Stimulated activated CD4-positive, alpha-beta T cell treated with anti-CD3 and anti-CD28 coated beads, Interleukin-1b, Interleukin-23, amount 100 ng/mL, for 24 hours (primary cell): ENCODE results near the gene ERVH48-1.
"Not testable (repeated sequence)": the region's sequence is repeated elsewhere in the genome, so short reads cannot be mapped to it uniquely, and the experiment has no call there.

Experiments used
- DNase-seq, 4 experiments: peaks; one replicate each; pipeline ENCODE4 v3.0.0-alpha.2; 2020; ENCODE audit warnings: low read depth in 4 of 4, low spot score in 1 of 4

Gene ERVH48-1

DNA sequence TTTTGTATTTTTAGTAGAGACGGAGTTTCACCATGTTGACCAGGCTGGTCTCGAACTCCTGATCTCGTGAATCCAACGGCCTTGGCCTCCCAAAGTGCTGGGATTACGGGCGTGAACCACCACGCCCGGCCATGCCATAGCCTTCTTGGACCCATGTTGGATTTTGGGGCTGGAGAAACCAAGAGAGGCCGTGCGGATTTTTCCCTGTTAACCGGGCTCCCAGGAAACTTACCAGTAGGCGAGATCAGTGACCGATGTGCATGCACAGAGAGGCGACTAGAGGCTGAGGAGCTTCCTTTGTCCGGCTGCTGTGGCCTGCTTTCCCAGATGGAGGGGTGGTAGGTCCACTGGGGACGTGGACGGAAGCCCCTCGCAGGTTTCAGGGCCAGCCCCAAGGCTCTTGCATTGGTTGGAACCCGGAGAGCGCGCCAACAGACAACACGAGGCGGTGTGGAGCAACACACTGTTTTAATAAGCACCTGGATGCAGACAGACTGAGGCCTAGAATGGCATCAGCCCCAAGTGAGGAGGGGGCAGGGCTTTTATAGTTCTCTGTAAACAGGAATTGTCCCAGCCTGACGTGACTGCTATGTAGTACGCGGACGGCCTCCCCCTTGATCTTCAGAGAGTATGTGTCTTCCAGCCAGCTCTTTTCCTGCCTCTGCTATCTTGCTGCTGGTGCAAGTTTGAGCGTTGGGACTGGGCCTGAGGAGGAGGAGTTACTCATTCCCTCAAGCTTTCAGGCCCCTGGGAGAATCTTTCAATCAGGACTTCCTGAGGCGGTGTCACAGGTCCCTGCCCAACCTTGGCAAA lies at the start of gene ERVH48-1:
Gene ERVH48-1, minus strand, starts transcription at position 517 of the 813 bp plus-strand sequence. CDS start 6,624 bp downstream, outside the sequence.
- no peak for DNase-seq

DNA sequence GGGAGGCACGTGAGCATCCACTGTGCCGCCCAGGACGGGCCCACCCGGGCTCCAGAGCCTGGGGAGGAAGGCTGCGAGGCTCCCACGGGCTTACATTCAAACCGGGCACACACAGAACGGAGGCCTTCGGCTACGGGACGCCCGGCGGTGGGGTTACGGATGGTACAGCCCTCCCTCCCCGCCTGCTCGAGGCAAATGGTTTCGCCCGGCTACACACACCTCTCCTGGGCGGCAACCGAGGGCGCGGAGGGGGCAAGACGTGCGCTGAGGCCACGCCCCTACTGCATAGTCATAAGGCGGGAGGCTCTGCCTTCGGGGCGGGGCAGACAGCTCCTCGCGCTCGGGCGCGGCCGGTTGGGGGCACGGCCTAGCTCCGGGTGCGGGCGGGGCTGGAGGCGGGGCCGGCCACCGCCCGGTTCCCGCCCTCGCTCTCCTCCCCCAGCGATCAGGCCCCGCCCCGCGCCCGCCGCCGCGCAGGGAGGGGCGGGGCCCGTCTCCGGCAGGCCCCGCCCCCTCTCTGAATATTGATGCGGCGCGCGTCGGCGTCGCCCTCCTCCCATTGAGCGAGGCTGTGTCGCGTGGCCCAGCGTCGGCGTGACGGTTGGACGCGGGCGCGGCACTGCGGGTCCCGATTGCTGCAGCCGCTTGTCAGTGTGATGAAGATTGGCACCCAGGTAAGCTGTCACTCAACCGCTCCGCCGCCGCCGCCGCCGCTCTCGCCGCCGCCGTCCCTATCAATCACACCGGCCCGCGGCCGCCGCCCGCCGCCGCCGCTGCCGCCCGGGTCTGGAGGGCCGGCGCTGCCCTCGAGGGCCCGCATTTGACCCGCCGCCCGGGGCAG lies 48.8 kb upstream of the ERVH48-1 start, which contains the start of gene PKNOX1:
Gene PKNOX1, plus strand, starts transcription at position 572 of the 841 bp plus-strand sequence. CDS start 29,820 bp downstream, outside the sequence.
- peak; percentile 94 to 98 (median 98) for DNase-seq

DNA sequence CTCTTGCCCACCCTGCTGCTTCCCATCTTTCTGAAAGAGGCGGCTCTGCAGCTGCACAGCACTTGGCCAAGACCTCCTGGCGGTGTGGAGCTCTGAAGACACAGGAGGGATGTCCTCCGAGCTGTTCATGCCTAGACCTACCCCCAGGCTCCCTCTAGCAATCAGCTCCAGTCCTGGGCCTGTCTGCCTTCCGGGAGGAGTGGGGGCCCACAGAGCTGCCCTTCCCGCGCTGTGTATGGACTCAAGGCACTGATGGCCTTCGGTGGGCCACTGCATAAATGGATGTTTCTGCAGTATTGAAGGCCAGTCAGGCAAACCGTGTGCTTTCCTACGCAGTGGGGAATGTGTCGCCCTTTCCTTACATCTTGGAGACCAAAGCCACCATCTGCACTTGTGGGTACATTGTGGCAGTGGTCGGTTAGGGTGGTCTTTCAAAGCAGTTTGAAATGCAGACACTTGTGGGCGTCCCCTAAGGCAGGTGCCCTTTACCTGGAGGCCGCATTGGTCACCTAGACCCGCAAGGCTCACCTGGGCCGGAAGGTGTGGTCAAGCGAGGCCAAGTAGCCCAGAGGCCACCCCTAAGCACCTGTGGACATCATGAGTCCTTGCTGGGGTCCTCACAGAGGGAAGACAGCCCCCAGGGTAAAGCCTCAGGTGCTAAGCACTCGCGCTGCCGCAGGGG lies 48.0 kb upstream of the ERVH48-1 start:
- DNase-seq = no peak

DNA sequence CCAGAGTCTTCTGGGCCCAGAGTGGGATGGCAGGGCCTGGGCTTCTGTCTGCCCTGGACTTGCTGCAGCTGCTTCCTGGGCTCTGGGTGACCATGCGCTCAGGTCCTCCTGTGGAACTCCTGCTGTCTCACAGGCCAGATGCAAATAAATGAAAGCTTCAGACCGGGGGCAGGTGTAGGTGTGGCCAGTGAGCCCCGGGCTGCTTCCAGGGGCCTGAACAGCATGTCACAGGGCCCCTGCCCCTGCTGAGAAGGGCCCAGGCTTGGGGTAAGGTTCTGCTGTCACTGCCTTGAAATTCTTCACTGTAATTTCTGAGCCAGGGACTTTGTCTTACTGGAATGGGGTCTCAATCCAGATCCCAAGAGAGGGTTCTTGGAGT lies 46.5 kb upstream of the ERVH48-1 start:
- no peak for DNase-seq

DNA sequence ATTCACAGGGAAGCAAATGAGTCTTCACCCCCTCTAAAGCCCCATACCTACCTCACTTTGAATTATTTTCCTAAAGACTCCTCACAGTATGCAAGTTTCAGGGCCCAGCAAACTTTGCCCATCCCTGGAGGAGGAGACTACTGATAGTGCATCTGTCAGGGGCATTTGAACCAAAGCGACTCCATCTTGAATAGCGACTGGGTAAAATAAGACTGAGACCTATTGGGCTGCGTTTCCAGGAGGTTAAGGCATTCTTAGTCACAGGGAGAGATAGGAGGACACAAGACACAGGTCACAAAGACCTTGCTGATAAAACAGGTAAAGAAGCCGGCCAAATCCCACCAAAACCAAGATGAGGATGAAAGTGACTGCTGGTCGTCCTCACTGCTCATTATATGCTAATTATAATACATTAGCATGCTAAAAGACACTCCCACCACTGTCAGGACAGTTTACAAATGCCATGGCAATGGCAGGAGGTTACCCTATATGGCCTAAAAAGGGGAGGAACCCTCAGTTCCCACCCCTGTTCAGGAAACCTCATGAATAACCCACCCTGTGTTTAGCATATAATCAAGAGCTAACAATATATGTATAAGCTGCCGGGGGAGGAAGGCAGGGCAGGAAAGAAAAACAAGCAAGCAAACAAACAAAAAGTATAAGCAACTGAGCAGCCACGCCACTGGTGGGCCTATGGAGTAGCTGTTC lies 45.7 kb upstream of the ERVH48-1 start:
- DNase-seq = no peak

DNA sequence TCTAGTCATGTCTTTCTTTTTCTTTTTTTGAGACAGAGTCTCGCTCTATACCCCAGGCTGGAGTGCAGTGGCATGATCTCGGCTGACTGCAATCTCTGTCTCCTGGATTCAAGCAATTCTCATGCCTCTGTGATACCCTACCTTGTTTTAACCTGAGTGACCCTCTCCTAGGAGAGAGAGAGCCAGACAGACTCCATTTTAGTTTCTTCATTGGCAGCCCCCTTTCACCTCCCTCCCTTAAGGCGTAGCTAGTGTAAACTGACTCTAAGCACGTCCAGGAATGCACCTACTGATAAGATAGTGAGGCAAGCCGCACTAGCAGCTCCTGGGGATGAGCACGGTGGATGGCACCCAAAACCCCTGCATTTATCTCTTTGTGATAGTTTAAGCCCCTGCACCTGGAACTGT lies 43.8 kb upstream of the ERVH48-1 start:
- DNase-seq = no peak

DNA sequence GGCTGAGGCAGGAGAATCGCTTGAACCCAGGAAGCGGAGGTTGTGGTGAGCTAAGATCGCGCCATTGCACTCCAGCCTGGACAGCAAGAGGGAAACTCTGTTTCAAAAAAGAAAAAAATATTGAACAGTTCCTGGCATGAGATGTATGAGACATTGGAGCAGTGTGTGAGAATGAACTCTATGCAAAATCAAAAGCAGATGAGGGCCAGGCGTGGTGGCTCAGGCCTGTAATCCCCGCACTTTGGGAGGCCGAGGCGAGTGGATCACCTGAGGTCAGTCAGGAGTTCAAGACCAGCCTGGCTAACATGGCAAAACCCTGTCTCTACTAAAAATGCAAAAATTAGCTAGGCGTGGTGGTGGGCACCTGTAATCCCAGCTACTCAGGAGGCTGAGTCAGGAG lies 42.2 kb upstream of the ERVH48-1 start:
- DNase-seq = not testable (repeated sequence)

DNA sequence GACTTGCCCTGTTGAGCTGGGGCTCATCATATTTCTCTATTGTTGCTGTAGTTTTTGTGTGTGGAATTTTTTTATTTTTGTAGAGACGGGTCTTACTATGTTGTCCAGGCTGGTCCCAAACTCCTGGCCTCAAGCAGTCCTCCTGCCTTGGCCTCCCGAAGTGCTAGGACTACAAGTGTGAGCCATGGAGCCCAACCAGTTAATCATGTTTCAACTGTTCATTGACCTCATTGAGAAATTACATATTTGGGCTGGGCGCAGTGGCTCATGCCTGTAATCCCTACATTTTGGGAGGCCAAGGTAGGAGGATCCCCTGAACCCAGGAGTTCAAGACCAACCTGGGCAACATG lies 39.8 kb upstream of the ERVH48-1 start:
- DNase-seq = no peak

DNA sequence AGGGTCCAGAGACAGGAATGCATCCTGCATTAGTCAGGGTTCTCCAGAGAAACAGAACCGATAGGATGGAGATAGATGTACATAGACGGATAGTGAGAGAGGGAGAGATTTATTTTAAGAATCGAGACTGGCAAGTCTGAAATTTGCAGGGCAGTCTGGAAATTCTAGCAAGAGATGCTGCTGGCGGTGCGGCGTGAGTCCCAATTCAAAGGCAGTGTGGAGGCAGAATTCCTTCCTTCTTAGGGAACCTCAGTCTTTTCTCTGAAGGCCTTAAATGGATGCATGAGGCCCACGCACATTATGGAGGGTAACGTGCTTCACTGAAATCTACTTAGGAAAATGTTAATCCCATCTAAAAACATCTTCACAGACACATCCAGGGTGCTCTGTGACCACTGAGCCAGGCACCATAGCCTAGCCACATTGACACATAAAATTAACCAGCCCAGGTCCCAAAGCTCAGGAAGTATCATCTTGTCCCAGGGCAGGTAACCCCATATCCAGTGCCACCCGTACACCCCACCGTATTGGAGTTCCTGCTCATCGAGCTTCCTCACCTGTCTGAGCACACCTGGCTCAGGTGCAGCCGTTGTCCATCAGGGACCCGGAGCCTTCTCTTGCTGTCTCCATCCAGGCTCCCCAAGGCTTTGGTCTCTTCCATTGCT lies 39.2 kb upstream of the ERVH48-1 start:
- no peak for DNase-seq

DNA sequence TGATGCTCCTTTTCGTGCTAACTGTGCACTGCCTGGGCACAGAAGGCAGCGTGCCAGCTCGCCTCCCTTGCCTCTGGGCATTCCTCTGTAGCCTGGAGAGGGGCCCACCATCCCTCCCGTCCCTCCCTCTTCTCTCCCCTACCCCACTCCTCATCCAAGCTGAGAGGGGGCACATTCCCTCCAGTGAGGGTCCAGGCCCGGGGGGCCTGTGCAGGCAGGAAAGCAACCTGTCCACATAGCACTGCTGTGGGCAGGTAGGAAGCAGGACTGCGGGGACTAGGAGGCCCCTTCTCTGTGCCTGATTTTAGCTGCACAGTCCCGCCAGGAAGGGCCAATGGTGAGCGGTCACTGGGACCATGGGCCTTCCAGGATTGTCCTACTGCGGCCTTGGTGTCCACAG lies 38.7 kb upstream of the ERVH48-1 start:
- DNase-seq = no peak

DNA sequence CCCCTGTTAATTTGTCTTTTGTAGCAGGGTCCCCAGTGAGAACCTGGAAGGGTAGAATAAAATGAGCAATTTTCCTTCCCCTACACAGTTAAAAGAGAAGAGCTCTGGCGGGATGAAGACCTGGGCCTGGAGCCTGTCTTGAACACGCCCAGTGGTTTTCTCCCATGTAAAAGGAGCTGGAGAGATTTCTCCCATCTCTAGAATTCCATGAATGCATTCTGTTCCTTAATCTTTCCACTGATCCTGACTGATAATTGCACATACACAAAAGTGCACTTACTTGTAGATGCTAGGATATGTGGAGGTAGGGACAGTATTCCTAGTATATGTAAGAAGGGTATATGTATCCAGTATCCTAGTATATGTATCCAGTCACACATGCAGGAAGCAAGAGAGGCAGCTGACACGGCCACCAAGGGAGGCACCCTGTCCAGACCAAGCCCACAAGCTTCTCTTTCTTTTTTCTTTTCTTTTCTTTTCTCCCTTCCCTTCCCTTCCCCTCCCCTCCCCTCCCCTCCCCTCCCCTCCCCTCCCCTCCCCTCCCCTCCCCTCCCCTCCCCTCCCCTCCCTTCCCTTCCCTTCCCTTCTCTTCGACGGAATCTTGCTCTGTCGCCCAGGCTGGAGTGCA lies 37.1 kb upstream of the ERVH48-1 start:
- no peak for DNase-seq

DNA sequence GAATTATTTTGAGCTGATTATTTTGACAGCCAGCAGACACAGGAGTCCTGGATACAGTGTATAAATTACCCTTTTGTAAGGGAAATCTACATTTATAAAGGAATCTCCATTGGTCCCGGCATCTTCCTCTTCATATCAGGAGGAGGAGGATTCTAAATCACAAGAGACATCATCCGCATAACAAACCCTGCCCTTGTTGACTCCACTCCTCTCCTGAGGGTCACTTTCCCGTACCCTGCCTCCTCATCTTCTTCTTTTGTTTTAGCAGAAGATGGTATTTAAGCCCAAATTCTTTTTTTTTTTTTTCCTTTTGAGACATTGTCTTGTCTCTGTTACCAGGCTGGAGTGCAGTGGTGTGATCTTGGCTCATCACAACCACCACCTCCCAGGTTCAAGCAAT lies 34.3 kb upstream of the ERVH48-1 start:
- DNase-seq = no peak

DNA sequence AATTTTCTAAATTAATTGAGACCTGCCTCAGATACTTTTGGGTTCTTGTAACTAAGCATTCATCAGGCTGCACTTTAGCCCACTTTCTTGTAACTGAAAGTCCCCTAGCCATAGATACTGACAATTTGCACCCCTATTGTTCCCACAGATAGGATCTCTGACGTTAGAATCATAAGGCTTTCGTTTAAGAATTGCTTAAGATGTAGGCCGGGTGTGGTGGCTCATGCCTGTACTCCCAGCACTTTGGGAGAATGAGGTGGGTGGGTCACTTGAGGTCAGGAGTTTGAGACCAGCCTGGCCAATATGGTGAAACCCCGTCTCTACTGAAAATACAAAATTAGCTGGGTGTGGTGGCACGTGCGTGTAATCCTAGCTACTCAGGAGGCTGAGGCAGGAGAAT lies 32.7 kb upstream of the ERVH48-1 start:
- not testable (repeated sequence) for DNase-seq

DNA sequence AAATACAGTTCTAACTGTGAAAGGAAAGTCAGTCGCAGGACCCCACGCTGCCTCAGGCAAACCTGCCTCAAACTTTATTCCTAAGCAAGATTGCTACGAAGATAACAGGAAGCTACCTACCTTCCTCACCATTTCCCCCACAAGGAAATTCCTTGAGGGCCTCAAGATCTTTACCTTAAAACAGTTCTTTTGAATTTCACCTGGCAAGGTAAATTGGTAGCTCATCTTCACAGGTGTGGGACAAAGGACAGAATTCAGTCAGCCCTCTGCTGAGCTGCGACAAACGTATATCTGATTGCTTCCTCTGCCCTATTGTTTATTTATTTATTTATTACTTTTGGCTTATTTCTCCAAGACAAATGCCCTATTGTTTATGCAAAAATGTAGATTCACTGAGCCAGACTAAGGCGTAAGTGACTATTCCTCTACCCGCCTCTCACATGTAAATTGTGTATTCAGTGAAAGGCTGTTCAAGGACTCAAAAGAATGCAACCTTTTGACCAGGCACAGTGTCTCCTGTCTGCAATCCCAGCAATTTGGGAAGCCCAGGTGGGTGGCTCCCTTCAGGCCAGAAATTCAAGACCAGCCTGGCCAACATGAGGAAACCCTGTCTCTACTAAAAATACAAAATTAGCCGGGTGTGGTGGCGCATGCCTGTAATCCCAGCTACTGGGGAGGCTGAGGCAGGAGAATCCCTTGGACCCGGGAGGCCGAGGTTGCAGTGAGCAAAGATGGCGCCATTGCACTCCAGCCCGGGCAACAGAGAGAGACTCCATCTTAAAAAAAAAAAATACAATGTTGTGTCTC lies 31.6 kb upstream of the ERVH48-1 start:
- no peak for DNase-seq

DNA sequence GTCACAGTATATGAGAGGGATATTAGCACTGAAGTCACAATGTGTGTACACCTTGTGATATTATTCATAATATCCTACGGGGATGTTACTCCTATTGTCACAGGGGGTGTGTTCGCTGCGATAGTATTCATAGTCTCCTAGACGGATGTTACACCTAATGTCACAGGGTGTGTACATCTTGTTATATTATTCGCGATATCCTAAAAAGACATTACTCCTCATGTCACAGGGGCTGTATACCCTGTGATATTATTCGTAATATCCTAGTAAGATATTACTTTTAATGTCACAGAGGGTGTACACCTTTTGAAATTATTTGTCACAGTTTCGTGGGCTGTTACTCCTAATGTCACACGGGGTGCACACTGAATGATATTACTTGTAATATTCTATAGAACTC lies 25.8 kb upstream of the ERVH48-1 start:
- DNase-seq = not testable (repeated sequence)

DNA sequence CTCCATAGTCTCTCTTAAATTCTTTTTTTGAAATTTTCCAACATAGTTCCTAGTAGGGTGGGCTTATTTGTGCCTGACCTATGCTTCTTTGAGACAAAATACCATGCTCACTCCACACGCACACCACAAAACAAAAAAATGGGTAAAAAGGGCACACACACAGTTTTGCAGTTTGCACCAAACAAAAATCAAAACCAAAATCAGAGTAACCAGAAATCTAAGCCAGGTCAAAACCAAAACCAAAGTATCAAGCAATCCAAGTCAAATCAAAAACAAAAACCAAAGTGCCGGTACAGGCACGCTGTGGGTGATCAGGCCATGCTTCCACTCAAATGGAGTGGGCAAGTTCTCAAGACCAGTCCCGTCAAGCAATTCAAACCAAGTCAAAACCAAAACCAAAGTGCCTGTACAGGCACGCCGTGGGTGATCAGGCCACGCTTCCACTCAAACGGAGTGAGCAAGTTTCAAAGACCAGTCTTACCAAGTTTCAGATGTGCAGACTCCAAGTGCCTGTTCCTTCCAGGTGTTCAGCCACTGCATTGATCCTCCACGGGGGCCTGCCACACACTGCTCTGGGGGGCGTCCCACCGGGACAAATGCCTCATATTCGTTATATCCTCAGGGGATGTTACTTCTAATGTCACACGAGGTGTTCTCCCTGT lies 23.8 kb upstream of the ERVH48-1 start:
- DNase-seq = not testable (repeated sequence)

DNA sequence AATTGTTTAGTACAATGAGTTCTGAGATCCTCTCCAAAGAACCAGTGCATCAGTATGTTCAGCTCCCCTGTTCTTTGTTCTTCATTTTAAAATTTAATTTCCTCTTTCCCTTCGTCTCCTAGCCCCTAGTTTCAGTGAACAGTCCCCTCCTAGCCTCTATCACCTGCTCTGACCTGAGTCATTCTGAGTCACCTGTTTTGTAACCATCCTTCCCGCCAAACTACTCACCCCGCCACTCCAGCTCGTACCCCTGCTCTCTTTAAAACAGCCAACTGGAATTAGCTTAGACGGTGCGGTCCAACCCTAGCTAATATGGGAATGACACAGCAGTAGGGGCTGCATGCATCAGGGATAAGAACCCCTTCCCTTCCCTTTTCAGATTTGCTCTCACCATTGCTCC lies 16.8 kb upstream of the ERVH48-1 start:
- DNase-seq = no peak

DNA sequence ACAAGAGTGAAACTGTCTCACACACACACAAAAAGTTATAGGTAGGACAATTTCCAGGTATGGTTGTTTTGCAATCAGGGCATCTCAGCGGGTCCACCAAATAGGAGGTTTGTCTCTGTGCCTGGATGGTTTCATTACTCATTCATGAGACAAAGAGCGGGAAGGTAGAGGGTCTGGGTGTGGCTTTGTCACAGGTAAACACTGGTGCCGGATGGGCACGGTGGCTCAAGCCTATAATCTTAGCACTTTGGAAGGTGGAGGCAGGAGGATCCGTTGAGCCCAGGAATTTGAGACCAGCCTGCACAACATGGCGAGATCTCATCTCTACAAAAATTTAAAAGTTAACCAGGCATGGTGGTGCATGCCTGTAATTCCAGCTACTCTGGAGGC lies 16.3 kb upstream of the ERVH48-1 start:
- DNase-seq = no peak
